ENCODE data around the gene PODXL. TPM values are rescaled to one million over a fixed set of nuclear protein-coding genes. Genes with fewer than 3 reads are reported as not detected.

Gene PODXL
- total and polyA plus RNA-seq, 2 of the 8 experiments (the other 6 are each of a cell fraction or from before 2014, with no cell fraction given): 638 to 925 TPM

GRCh38 chr7:131494182-131494581, 62.2 kb downstream of the PODXL start:
- no peak overlapping the region for H3K4ac ChIP-seq (replicated peaks; ENCODE audit: insufficient read length, low read depth, low read length)
- no peak overlapping the region for H2AK5ac ChIP-seq (ENCODE audit: low read depth, low read length)
- ChIA-PET CTCF (ENCODE audit: partially characterized antibody) (interaction anchor here (0.9 to 2.7 kb wide), 5 partner anchors 9 to 18 kb away, joined by 3 to 17 read pairs (median 4); no protein-coding TSS in a partner anchor), POLR2A (ENCODE audit: partially characterized antibody) (interaction anchor here (0.7 to 2.6 kb wide), 6 partner anchors 8 to 384 kb away, joined by 3 to 12 read pairs (median 4); no protein-coding TSS in a partner anchor)
- H3K9ac ChIP-seq (replicated peaks in 1 of 4; ENCODE audit: extremely low read depth in 1 of 4, low read depth in 3 of 4, low read length in 3 of 4): no peak overlapping the region
- no peak overlapping the region for H3K18ac ChIP-seq (ENCODE audit: extremely low read depth, low read length)
- 88% methylated on average over 2 of the region's 2 CpGs; no CpG with 5 or more reads in 1 of the 2 experiments for WGBS, 2 experiments (ENCODE audit: extremely low coverage in 1 of 2, insufficient coverage in 1 of 2, insufficient read length in 1 of 2, insufficient replicate concordance in 2 of 2, low coverage in 1 of 2, low lambda C conversion rate in 2 of 2, missing lambda C conversion rate in 1 of 2)
- H3K36me3 ChIP-seq (ENCODE audit: control insufficient read depth in 2 of 4, insufficient read depth in 4 of 4, low read length in 3 of 4): peaks cover 0 to 18% (median 11%) of the 10 kb centered on the region in 4 experiments; a peak in 6 of 8 replicates
- H3K9me3 ChIP-seq (ENCODE audit: insufficient read depth in 2 of 2, low read depth in 1 of 2, low read length in 1 of 2): no peaks in the 10 kb centered on the region
- no peaks in the 10 kb centered on the region for H3K27me3 ChIP-seq (replicated peaks in 1 of 4; ENCODE audit: control insufficient read depth in 3 of 4, extremely low read depth in 1 of 4, insufficient read depth in 3 of 4, low read length in 3 of 4)
- H3K79me1 ChIP-seq (ENCODE audit: low read depth, low read length): no peaks in the 10 kb centered on the region
- H3K27ac ChIP-seq (ENCODE audit: low read depth, low read length): no peak overlapping the region
- H4K20me1 ChIP-seq (replicated peaks in 1 of 2; ENCODE audit: control insufficient read depth in 1 of 2, insufficient read depth in 2 of 2, low read length in 2 of 2): peaks cover 0 to 2% of the 10 kb centered on the region in 2 experiments
- H2BK20ac ChIP-seq (ENCODE audit: low read length): no peak overlapping the region
- no peak overlapping the region for H2BK120ac ChIP-seq (replicated peaks; ENCODE audit: low read depth, low read length)
- peaks cover 0 to 5% (median 0%) of the 10 kb centered on the region in 4 experiments; a peak in 1 of 7 replicates for H3K4me1 ChIP-seq (replicated peaks in 1 of 4; ENCODE audit: control insufficient read depth in 3 of 4, insufficient read depth in 4 of 4, low read length in 3 of 4)
- no peak overlapping the region for H3K56ac ChIP-seq (replicated peaks; ENCODE audit: insufficient read length, low read depth, low read length)
- H4K91ac ChIP-seq (replicated peaks; ENCODE audit: insufficient read length, low read length): no peak overlapping the region
- H4K8ac ChIP-seq (ENCODE audit: extremely low read depth, insufficient read depth, low read length): no peak overlapping the region
- no peak overlapping the region for H2BK12ac ChIP-seq (ENCODE audit: low read depth, low read length)
- H2BK5ac ChIP-seq (ENCODE audit: low read depth, low read length): no peak overlapping the region
- no peak overlapping the region for H2AFZ ChIP-seq (ENCODE audit: low read length)
- H3K79me2 ChIP-seq (ENCODE audit: control insufficient read depth in 1 of 2, insufficient read depth in 2 of 2, low read length in 2 of 2): no peaks in the 10 kb centered on the region
- H3K4me3 ChIP-seq (ENCODE audit: extremely low read depth in 1 of 4, insufficient read depth in 2 of 4, low read depth in 3 of 4, low read length in 4 of 4): no peak overlapping the region
- no peaks in the 10 kb centered on the region; the same call in 1 of the 2 replicates for H3K23me2 ChIP-seq (ENCODE audit: low read depth, low read length)
- H4K5ac ChIP-seq (ENCODE audit: insufficient read length, low read depth, low read length): no peak overlapping the region
- DNase-seq (ENCODE audit: low read depth in 1 of 2, low spot score in 2 of 2): no peak
- H3K14ac ChIP-seq (ENCODE audit: insufficient read length): no peak overlapping the region
- H2BK15ac ChIP-seq (ENCODE audit: low read length): no peak overlapping the region
- no peak overlapping the region for H3K23ac ChIP-seq (ENCODE audit: insufficient read length)
- no peak overlapping the region for H3K4me2 ChIP-seq (ENCODE audit: insufficient read depth in 1 of 2, low read depth in 2 of 2, low read length in 2 of 2)
- no peak for FAIRE-seq
- TF ChIP-seq CHD2 (IDR thresholded peaks at IDR 0.05; ENCODE audit: low read length) (no peak), TBP (IDR thresholded peaks at IDR 0.05; ENCODE audit: low read depth, low read length) (no peak), BRCA1 (IDR thresholded peaks at IDR 0.05; ENCODE audit: low read depth, low read length) (no peak)

Data from H1 (cell line).